ENCODE data around the gene MAPK14.
"Not testable (repeated sequence)": the region's sequence is repeated elsewhere in the genome, so short reads cannot be mapped to it uniquely, and the experiment has no call there.

The MAPK14 gene

GRCh38 chr6:36025932-36026327, 1.7 kb upstream of the MAPK14 start:
- TF ChIP-seq CTCF (IDR thresholded peaks at IDR 0.05; ENCODE audit: low read depth, low read length), result no peak
- in situ Hi-C loops (cut with HindIII; ENCODE audit: low sequenced_read_pairs), result no loop called here
- DNase-seq (ENCODE audit: low read depth, low spot score), result no peak
- no peak overlapping the region for H3K4me3 ChIP-seq (ENCODE audit: low read depth, low read length)

DNA sequence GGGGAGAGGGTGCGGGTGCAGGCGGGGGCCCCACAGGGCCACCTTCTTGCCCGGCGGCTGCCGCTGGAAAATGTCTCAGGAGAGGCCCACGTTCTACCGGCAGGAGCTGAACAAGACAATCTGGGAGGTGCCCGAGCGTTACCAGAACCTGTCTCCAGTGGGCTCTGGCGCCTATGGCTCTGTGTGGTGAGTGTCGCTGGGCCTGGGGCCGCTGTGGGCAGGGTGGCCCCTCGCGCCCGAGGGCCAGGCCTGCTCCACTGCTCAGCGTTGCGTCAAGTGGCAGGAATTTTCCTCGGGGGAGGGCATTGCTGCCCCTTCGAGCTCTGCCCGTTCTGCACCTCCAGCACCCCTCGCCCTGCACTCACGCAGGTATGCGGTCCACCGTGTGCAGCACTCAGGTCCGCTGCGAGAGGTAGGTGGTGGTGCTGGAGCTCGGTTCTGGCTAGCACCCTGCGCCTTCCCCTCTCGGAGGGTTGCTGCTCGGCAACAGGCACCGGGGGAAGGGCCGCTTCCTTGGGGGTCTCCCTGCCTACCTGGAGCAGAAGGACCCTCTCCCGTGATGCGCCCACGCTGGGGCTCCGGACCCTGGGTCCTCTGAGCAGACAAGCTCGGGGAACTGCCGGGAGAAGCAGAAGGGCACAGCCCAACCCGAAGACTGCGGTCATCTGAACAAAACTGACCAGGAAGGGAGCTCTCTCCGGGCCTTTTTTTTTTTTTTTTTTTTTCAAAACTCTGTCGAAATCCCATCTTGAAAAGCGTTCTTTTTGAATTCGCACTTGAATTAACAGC, 674 bp downstream of the MAPK14 start:
- H3K4me3 ChIP-seq (ENCODE audit: low read depth, low read length), result peak overlapping the region; percentile 91
- TF ChIP-seq CTCF (IDR thresholded peaks at IDR 0.05; ENCODE audit: low read depth, low read length), result no peak
- DNase-seq (ENCODE audit: low read depth, low spot score), result peak; percentile 18
- in situ Hi-C loops (cut with HindIII; ENCODE audit: low sequenced_read_pairs), result no loop called here

GRCh38 chr6:36028877-36029324, 1.3 kb downstream of the MAPK14 start:
- TF ChIP-seq CTCF (IDR thresholded peaks at IDR 0.05; ENCODE audit: low read depth, low read length), result no peak
- peak overlapping the region; percentile 91 for H3K4me3 ChIP-seq (ENCODE audit: low read depth, low read length)
- DNase-seq (ENCODE audit: low read depth, low spot score), result peak; percentile 84
- in situ Hi-C loops (cut with HindIII; ENCODE audit: low sequenced_read_pairs), result no loop called here

GRCh38 chr6:36029464-36029863, 1.9 kb downstream of the MAPK14 start:
- peak; percentile 48 for DNase-seq (ENCODE audit: low read depth, low spot score)
- peak overlapping the region; percentile 91 for H3K4me3 ChIP-seq (ENCODE audit: low read depth, low read length)
- in situ Hi-C loops (cut with HindIII; ENCODE audit: low sequenced_read_pairs), result no loop called here
- TF ChIP-seq CTCF (IDR thresholded peaks at IDR 0.05; ENCODE audit: low read depth, low read length), result no peak

DNA sequence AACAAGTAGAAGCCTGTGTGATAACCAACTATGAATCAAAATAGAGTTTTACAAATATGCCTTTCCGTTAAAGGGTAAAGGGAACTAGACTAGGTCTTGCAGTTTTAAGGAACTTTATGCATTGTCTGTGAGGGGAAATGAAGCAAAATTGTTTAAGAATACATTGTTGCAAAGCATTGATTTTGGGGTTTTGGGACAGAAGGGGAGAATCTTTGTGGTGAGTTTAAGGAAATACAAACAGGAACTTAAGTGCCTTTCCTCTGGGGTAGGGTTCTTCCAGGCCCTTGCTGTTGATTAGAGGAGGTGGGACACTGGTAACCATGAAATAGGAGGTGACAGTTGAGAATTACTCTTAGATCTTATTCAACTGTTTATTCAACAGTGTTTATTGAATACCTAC, 4.7 kb downstream of the MAPK14 start:
- in situ Hi-C loops (cut with HindIII; ENCODE audit: low sequenced_read_pairs), result no loop called here
- no peak for TF ChIP-seq CTCF (IDR thresholded peaks at IDR 0.05; ENCODE audit: low read depth, low read length)
- H3K4me3 ChIP-seq (ENCODE audit: low read depth, low read length), result no peak overlapping the region
- DNase-seq (ENCODE audit: low read depth, low spot score), result no peak

- in situ Hi-C loops (cut with HindIII; ENCODE audit: low sequenced_read_pairs); H3K4me3 ChIP-seq (ENCODE audit: low read depth, low read length); DNase-seq (ENCODE audit: low read depth, low spot score): not testable (repeated sequence)
Measured at GRCh38 chr6:36033144-36033543, 5.5 kb downstream of the MAPK14 start.

- no peak overlapping the region for H3K4me3 ChIP-seq (ENCODE audit: low read depth, low read length)
- DNase-seq (ENCODE audit: low read depth, low spot score), result peak; percentile 11
- TF ChIP-seq CTCF (IDR thresholded peaks at IDR 0.05; ENCODE audit: low read depth, low read length), result no peak
- in situ Hi-C loops (cut with HindIII; ENCODE audit: low sequenced_read_pairs), result no loop called here
Measured at GRCh38 chr6:36033935-36034334, 6.3 kb downstream of the MAPK14 start.
